Endothelial cell of umbilical vein (primary cell): Measurements from ENCODE around the gene BHLHA15.

Experiments
- EZH2 ChIP-seq: IDR thresholded peaks from 2 replicates; pipeline ENCODE4 v1.6.1; 2012; ENCODE audit warnings: borderline replicate concordance, low read depth, mild to moderate bottlenecking, moderate library complexity, low read length, inconsistent platforms; ENCODE audit not compliant: severe bottlenecking
- FOS ChIP-seq: IDR thresholded peaks from 2 replicates; pipeline ENCODE4 v1.6.1; 2011; ENCODE audit warnings: mild to moderate bottlenecking, low read length, moderate library complexity, borderline replicate concordance; ENCODE audit not compliant: insufficient read depth
- JUN ChIP-seq: IDR thresholded peaks from 2 replicates; pipeline ENCODE4 v1.6.1; 2011; ENCODE audit warnings: borderline replicate concordance, low read depth; ENCODE audit not compliant: insufficient read length, insufficient read depth
- MYC ChIP-seq: IDR thresholded peaks from one replicate; pipeline ENCODE4 v1.6.1; 2011; ENCODE audit warnings: mild to moderate bottlenecking, low read depth, low read length
- POLR2A ChIP-seq: IDR thresholded peaks from 2 replicates; pipeline ENCODE4 v1.6.1; 2012; ENCODE audit warnings: low read depth, mild to moderate bottlenecking, control low read depth, low read length
- POLR2AphosphoS5 ChIP-seq: IDR thresholded peaks from 2 replicates; pipeline ENCODE4 v1.6.1; 2012; ENCODE audit warnings: low read depth, mild to moderate bottlenecking, control low read depth, low read length, moderate library complexity; ENCODE audit not compliant: insufficient read depth
- TF ChIP-seq, protein P1 (sequence below), 2 donors: IDR thresholded peaks; 1 replicate in 1 of 2; 2 replicates in 1 of 2; pipeline ENCODE4 v1.5.1; 2011; ENCODE audit warnings: low read length in 2 of 2, mild to moderate bottlenecking in 2 of 2, moderate library complexity in 2 of 2, control low read depth in 1 of 2, inconsistent platforms in 1 of 2, low read depth in 1 of 2; ENCODE audit not compliant: insufficient read depth in 1 of 2; ENCODE audit errors: extremely low read depth in 1 of 2
- TF ChIP-seq, protein P2 (sequence below): IDR thresholded peaks from 2 replicates; pipeline ENCODE4 v1.6.1; 2011; ENCODE audit not compliant: insufficient read depth, insufficient read length

GRCh38 chr7:98166668-98166970 is 44.6 kb upstream of the BHLHA15 start:
- TF ChIP-seq POLR2A: no peak
- TF ChIP-seq, protein P1, sequence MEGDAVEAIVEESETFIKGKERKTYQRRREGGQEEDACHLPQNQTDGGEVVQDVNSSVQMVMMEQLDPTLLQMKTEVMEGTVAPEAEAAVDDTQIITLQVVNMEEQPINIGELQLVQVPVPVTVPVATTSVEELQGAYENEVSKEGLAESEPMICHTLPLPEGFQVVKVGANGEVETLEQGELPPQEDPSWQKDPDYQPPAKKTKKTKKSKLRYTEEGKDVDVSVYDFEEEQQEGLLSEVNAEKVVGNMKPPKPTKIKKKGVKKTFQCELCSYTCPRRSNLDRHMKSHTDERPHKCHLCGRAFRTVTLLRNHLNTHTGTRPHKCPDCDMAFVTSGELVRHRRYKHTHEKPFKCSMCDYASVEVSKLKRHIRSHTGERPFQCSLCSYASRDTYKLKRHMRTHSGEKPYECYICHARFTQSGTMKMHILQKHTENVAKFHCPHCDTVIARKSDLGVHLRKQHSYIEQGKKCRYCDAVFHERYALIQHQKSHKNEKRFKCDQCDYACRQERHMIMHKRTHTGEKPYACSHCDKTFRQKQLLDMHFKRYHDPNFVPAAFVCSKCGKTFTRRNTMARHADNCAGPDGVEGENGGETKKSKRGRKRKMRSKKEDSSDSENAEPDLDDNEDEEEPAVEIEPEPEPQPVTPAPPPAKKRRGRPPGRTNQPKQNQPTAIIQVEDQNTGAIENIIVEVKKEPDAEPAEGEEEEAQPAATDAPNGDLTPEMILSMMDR (IDR thresholded peaks at IDR 0.05; ENCODE audit: extremely low read depth in 1 of 2, insufficient read depth in 1 of 2, low read depth in 1 of 2, low read length in 2 of 2): no peak
- TF ChIP-seq, protein P2, sequence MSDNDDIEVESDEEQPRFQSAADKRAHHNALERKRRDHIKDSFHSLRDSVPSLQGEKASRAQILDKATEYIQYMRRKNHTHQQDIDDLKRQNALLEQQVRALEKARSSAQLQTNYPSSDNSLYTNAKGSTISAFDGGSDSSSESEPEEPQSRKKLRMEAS: no peak
- no peak for TF ChIP-seq POLR2AphosphoS5
- TF ChIP-seq MYC: no peak
- no peak for TF ChIP-seq FOS
- no peak for TF ChIP-seq EZH2
- TF ChIP-seq JUN: no peak
